ENCODE data around the gene TTLL5. TPM values are rescaled to one million over a fixed set of nuclear protein-coding genes. Genes with fewer than 3 reads are reported as not detected.

Gene TTLL5
- total RNA-seq, 1 experiment from 2014 or later: 35.7 TPM

DNA sequence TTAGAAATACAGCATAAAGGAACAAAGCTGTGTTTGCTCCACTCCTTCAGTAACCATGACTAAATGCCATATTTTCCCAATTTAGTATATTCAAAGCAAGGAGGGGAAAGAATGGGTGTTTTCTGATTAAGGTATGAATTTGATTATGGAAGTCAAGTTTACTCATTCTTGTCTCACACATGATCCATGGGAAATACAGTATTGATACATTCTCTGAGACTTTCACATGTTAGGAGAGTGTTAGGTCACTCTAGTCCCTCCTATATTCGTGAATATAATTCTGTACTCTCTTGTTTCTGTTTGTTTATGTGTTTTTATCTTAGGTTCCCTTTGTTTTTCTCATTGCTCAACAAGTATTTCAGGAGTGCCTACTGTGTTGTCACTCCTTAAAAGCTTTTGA is 42.4 kb downstream of the TTLL5 start:
- Histone ChIP-seq H3K14ac (ENCODE audit: insufficient read depth, low read length) (no peak overlapping the region), H4K8ac (replicated peaks; ENCODE audit: insufficient read length, low read depth, low read length) (no peak overlapping the region), H4K91ac (ENCODE audit: insufficient read length, low read depth, low read length) (no peak overlapping the region), H4K5ac (ENCODE audit: insufficient read length, low read depth, low read length) (no peak overlapping the region), H3T11ph (ENCODE audit: low read length) (no peak overlapping the region), H3K27me3 (ENCODE audit: insufficient read depth, low read length) (no peaks in the 10 kb centered on the region; the same call in 1 of the 2 replicates), H3K9ac (ENCODE audit: extremely low read depth, insufficient read length, low read length) (no peak overlapping the region), H3K79me2 (ENCODE audit: insufficient read depth, low read length) (no peaks in the 10 kb centered on the region), H3K56ac (ENCODE audit: insufficient read length, low read depth, low read length) (no peak overlapping the region), H2BK20ac (ENCODE audit: low read depth, low read length, poor library complexity, severe bottlenecking) (no peak overlapping the region), H2BK5ac (ENCODE audit: insufficient read length, low read length) (no peak overlapping the region), H3K23ac (ENCODE audit: insufficient read length, low read depth, low read length) (no peak overlapping the region), H3K9me3 (ENCODE audit: control insufficient read depth, low read depth, low read length) (no peaks in the 10 kb centered on the region), H3K4ac (ENCODE audit: low read depth, low read length) (no peak overlapping the region), H3K18ac (ENCODE audit: insufficient read length, low read depth, low read length) (no peak overlapping the region), H3K4me1 (ENCODE audit: insufficient read depth, low read length) (no peaks in the 10 kb centered on the region), H4K20me1 (ENCODE audit: control insufficient read depth, insufficient read depth, insufficient read length) (no peaks in the 10 kb centered on the region), H3K79me1 (ENCODE audit: insufficient read depth, low read depth, low read length, poor library complexity, severe bottlenecking) (no peaks in the 10 kb centered on the region), H2AFZ (ENCODE audit: low read length) (no peak overlapping the region), H2BK15ac (ENCODE audit: low read depth, low read length) (no peak overlapping the region), H2AK5ac (ENCODE audit: insufficient read length, low read length) (no peak overlapping the region), H2BK12ac (ENCODE audit: insufficient read length, low read depth, low read length) (no peak overlapping the region), H3K4me2 (ENCODE audit: insufficient read depth, insufficient read length, low read length) (no peak overlapping the region), H2BK120ac (ENCODE audit: low read depth, low read length, poor library complexity, severe bottlenecking) (no peak overlapping the region), H3K23me2 (ENCODE audit: insufficient read length, low read depth, low read length, poor library complexity, severe bottlenecking) (no peaks in the 10 kb centered on the region), H3K27ac (ENCODE audit: insufficient read length, low read depth, low read length) (no peak overlapping the region)
- whole genome bisulfite sequencing (ENCODE audit: extremely low coverage, insufficient read length, low lambda C conversion rate): no CpG with 5 or more reads among the region's 1 CpG
- H3K4me1 Mint-ChIP-seq: peaks cover 0 to 7% of the 10 kb centered on the region in 2 experiments; a peak in 1 of 4 replicates
- TF ChIP-seq, protein P1, sequence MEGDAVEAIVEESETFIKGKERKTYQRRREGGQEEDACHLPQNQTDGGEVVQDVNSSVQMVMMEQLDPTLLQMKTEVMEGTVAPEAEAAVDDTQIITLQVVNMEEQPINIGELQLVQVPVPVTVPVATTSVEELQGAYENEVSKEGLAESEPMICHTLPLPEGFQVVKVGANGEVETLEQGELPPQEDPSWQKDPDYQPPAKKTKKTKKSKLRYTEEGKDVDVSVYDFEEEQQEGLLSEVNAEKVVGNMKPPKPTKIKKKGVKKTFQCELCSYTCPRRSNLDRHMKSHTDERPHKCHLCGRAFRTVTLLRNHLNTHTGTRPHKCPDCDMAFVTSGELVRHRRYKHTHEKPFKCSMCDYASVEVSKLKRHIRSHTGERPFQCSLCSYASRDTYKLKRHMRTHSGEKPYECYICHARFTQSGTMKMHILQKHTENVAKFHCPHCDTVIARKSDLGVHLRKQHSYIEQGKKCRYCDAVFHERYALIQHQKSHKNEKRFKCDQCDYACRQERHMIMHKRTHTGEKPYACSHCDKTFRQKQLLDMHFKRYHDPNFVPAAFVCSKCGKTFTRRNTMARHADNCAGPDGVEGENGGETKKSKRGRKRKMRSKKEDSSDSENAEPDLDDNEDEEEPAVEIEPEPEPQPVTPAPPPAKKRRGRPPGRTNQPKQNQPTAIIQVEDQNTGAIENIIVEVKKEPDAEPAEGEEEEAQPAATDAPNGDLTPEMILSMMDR (conservative IDR thresholded peaks at IDR 0.05): no peak
- H3K27ac Mint-ChIP-seq: no peak overlapping the region
- peaks cover 12 to 31% (median 27%) of the 10 kb centered on the region in 3 experiments for H3K36me3 Mint-ChIP-seq (ENCODE audit: insufficient read depth in 1 of 3, low read depth in 3 of 3)
- no peaks in the 10 kb centered on the region for H3K27me3 Mint-ChIP-seq (ENCODE audit: low read depth)
- DNase-seq: no peak
- H3K4me3 Mint-ChIP-seq: no peak overlapping the region
- H3K9me3 Mint-ChIP-seq: no peaks in the 10 kb centered on the region
